Stimulated activated naive B cell treated with anti-CD40 and anti-IgM and Interleukin-4, amounts not matched to agents 10 μg/mL and 1 μg/mL and 100 μg/mL, for 72 hours (primary cell): ENCODE results near the gene CNOT2.
A peak's percentile ranks its signal among the peaks of the same experiment; 100 is the strongest.

Experiments
- ATAC-seq, 2 donors: fragments of 150-1000 bp; cut with Tn5 transposase; replicated peaks; 2 replicates each; pipeline ENCODE4 v1.10.0; 2021; ENCODE audit warnings: moderate library complexity in 1 of 2
- DNase-seq: peaks from one replicate; pipeline ENCODE4 v3.0.0; 2021
- H3K27ac Mint-ChIP-seq: one replicate; pipeline ENCODE4 v1.8.0; 2022; ENCODE audit warnings: mild to moderate bottlenecking, mixed read lengths
- H3K27me3 Mint-ChIP-seq, 2 donors: one replicate each; pipeline ENCODE4 v1.8.0; 2022; ENCODE audit warnings: mixed read lengths in 2 of 2
- H3K36me3 Mint-ChIP-seq, 2 donors: one replicate each; pipeline ENCODE4 v1.8.0; 2022; ENCODE audit warnings: mixed read lengths in 2 of 2, mild to moderate bottlenecking in 1 of 2
- H3K4me1 Mint-ChIP-seq, 2 donors: one replicate each; pipeline ENCODE4 v1.8.0; 2022; ENCODE audit warnings: mixed read lengths in 2 of 2, mild to moderate bottlenecking in 1 of 2
- H3K4me3 Mint-ChIP-seq, 2 donors: one replicate each; pipeline ENCODE4 v1.8.0; 2022; ENCODE audit warnings: mild to moderate bottlenecking in 2 of 2, mixed read lengths in 2 of 2, moderate library complexity in 1 of 2
- H3K9me3 Mint-ChIP-seq, 2 donors: one replicate each; pipeline ENCODE4 v1.8.0; 2022; ENCODE audit warnings: mixed read lengths in 2 of 2, mild to moderate bottlenecking in 1 of 2

The CNOT2 gene

GRCh38 chr12:70243510-70244371 is 508 bp downstream of the CNOT2 start:
- peaks cover 26 to 29% of the 10 kb centered on the region in 2 donors for H3K36me3 Mint-ChIP-seq
- H3K27me3 Mint-ChIP-seq: no peaks in the 10 kb centered on the region
- no peaks in the 10 kb centered on the region for H3K9me3 Mint-ChIP-seq
- H3K27ac Mint-ChIP-seq: peak overlapping the region; percentile 99
- peaks cover 27 to 51% of the 10 kb centered on the region in 2 donors for H3K4me1 Mint-ChIP-seq
- H3K4me3 Mint-ChIP-seq: peak overlapping the region; percentile 95 to 97
- ATAC-seq (peak; percentile 73 to 78), DNase-seq (peak; percentile 21)

GRCh38 chr12:70244409-70244808 is 1.2 kb downstream of the CNOT2 start:
- no peaks in the 10 kb centered on the region for H3K9me3 Mint-ChIP-seq
- peaks cover 25 to 29% of the 10 kb centered on the region in 2 donors for H3K36me3 Mint-ChIP-seq
- no peaks in the 10 kb centered on the region for H3K27me3 Mint-ChIP-seq
- H3K4me1 Mint-ChIP-seq: peaks cover 27 to 51% of the 10 kb centered on the region in 2 donors
- ATAC-seq (no peak), DNase-seq (no peak)
- H3K4me3 Mint-ChIP-seq: peak overlapping the region; percentile 95 to 97
- peak overlapping the region; percentile 98 for H3K27ac Mint-ChIP-seq

GRCh38 chr12:70245458-70245857 is 2.2 kb downstream of the CNOT2 start:
- Mint-ChIP-seq H3K9me3 (no peaks in the 10 kb centered on the region), H3K27ac (no peak overlapping the region), H3K4me3 (no peak overlapping the region), H3K4me1 (peaks cover 27 to 52% of the 10 kb centered on the region in 2 donors), H3K36me3 (peaks cover 18 to 20% of the 10 kb centered on the region in 2 donors), H3K27me3 (no peaks in the 10 kb centered on the region)
- ATAC-seq: no peak
- DNase-seq: no peak

- no peak for ATAC-seq
- DNase-seq: no peak
- H3K9me3 Mint-ChIP-seq: no peaks in the 10 kb centered on the region
- peaks cover 16 to 18% of the 10 kb centered on the region in 2 donors for H3K36me3 Mint-ChIP-seq
- H3K4me1 Mint-ChIP-seq: peaks cover 30 to 57% of the 10 kb centered on the region in 2 donors
- H3K27ac Mint-ChIP-seq: no peak overlapping the region
- H3K27me3 Mint-ChIP-seq: no peaks in the 10 kb centered on the region
- no peak overlapping the region for H3K4me3 Mint-ChIP-seq
Measured at GRCh38 chr12:70246580-70246979, 3.3 kb downstream of the CNOT2 start.

GRCh38 chr12:70247653-70248199 is 4.5 kb downstream of the CNOT2 start:
- DNase-seq: no peak
- Mint-ChIP-seq H3K27me3 (no peaks in the 10 kb centered on the region), H3K4me1 (peaks cover 27 to 60% of the 10 kb centered on the region in 2 donors), H3K36me3 (peaks cover 13 to 15% of the 10 kb centered on the region in 2 donors), H3K4me3 (no peak overlapping the region), H3K27ac (no peak overlapping the region), H3K9me3 (no peaks in the 10 kb centered on the region)
- no peak for ATAC-seq

- DNase-seq (no peak), ATAC-seq (no peak)
- no peak overlapping the region for H3K27ac Mint-ChIP-seq
- H3K4me1 Mint-ChIP-seq: peaks cover 27 to 65% of the 10 kb centered on the region in 2 donors
- H3K9me3 Mint-ChIP-seq: no peaks in the 10 kb centered on the region
- no peaks in the 10 kb centered on the region for H3K27me3 Mint-ChIP-seq
- H3K36me3 Mint-ChIP-seq: peaks cover 7 to 12% of the 10 kb centered on the region in 2 donors
- H3K4me3 Mint-ChIP-seq: no peak overlapping the region
Measured at GRCh38 chr12:70248876-70249275, 5.6 kb downstream of the CNOT2 start.

- no peaks in the 10 kb centered on the region for H3K27me3 Mint-ChIP-seq
- H3K4me3 Mint-ChIP-seq: no peak overlapping the region
- no peak overlapping the region for H3K27ac Mint-ChIP-seq
- H3K4me1 Mint-ChIP-seq: peaks cover 27 to 65% of the 10 kb centered on the region in 2 donors
- H3K36me3 Mint-ChIP-seq: peaks cover 4 to 14% of the 10 kb centered on the region in 2 donors
- DNase-seq: no peak
- ATAC-seq: no peak
- H3K9me3 Mint-ChIP-seq: no peaks in the 10 kb centered on the region
Measured at GRCh38 chr12:70249903-70250302, 6.7 kb downstream of the CNOT2 start.

GRCh38 chr12:70251226-70251625 is 8.0 kb downstream of the CNOT2 start:
- ATAC-seq (no peak), DNase-seq (no peak)
- H3K27me3 Mint-ChIP-seq: no peaks in the 10 kb centered on the region
- H3K36me3 Mint-ChIP-seq: peaks cover 4 to 16% of the 10 kb centered on the region in 2 donors
- H3K4me3 Mint-ChIP-seq: no peak overlapping the region
- no peaks in the 10 kb centered on the region for H3K9me3 Mint-ChIP-seq
- no peak overlapping the region for H3K27ac Mint-ChIP-seq
- peaks cover 27 to 68% of the 10 kb centered on the region in 2 donors for H3K4me1 Mint-ChIP-seq

- DNase-seq (no peak), ATAC-seq (no peak)
- Mint-ChIP-seq H3K27ac (no peak overlapping the region), H3K9me3 (no peaks in the 10 kb centered on the region), H3K4me1 (peaks cover 25 to 67% of the 10 kb centered on the region in 2 donors), H3K27me3 (no peaks in the 10 kb centered on the region), H3K36me3 (peaks cover 4 to 18% of the 10 kb centered on the region in 2 donors), H3K4me3 (no peak overlapping the region)
Measured at GRCh38 chr12:70251661-70252060, 8.4 kb downstream of the CNOT2 start.

GRCh38 chr12:70252832-70253231 is 9.6 kb downstream of the CNOT2 start:
- H3K9me3 Mint-ChIP-seq: no peaks in the 10 kb centered on the region
- DNase-seq: no peak
- no peak overlapping the region for H3K27ac Mint-ChIP-seq
- ATAC-seq: no peak
- no peak overlapping the region for H3K4me3 Mint-ChIP-seq
- H3K27me3 Mint-ChIP-seq: no peaks in the 10 kb centered on the region
- peaks cover 20 to 57% of the 10 kb centered on the region in 2 donors for H3K4me1 Mint-ChIP-seq
- peaks cover 3 to 15% of the 10 kb centered on the region in 2 donors for H3K36me3 Mint-ChIP-seq

- Mint-ChIP-seq H3K4me1 (peaks cover 24 to 58% of the 10 kb centered on the region in 2 donors), H3K27me3 (no peaks in the 10 kb centered on the region), H3K36me3 (peaks cover 3 to 17% of the 10 kb centered on the region in 2 donors), H3K4me3 (no peak overlapping the region), H3K9me3 (no peaks in the 10 kb centered on the region), H3K27ac (no peak overlapping the region)
- ATAC-seq (no peak), DNase-seq (no peak)
Measured at GRCh38 chr12:70254225-70254624, 11.0 kb downstream of the CNOT2 start.

GRCh38 chr12:70254846-70255245 is 11.6 kb downstream of the CNOT2 start:
- Mint-ChIP-seq H3K4me3 (no peak overlapping the region), H3K27me3 (no peaks in the 10 kb centered on the region), H3K27ac (no peak overlapping the region), H3K4me1 (peaks cover 24 to 64% of the 10 kb centered on the region in 2 donors), H3K36me3 (peaks cover 3 to 17% of the 10 kb centered on the region in 2 donors), H3K9me3 (no peaks in the 10 kb centered on the region)
- ATAC-seq: no peak
- DNase-seq: no peak

- no peak overlapping the region for H3K4me3 Mint-ChIP-seq
- peaks cover 23 to 64% of the 10 kb centered on the region in 2 donors for H3K4me1 Mint-ChIP-seq
- DNase-seq (no peak), ATAC-seq (no peak)
- H3K9me3 Mint-ChIP-seq: no peaks in the 10 kb centered on the region
- no peak overlapping the region for H3K27ac Mint-ChIP-seq
- H3K27me3 Mint-ChIP-seq: no peaks in the 10 kb centered on the region
- H3K36me3 Mint-ChIP-seq: peaks cover 3 to 17% of the 10 kb centered on the region in 2 donors
Measured at GRCh38 chr12:70255311-70255710, 12.1 kb downstream of the CNOT2 start.

GRCh38 chr12:70258605-70259403 is 15.6 kb downstream of the CNOT2 start:
- peaks cover 0 to 1% of the 10 kb centered on the region in 2 donors for H3K9me3 Mint-ChIP-seq
- H3K36me3 Mint-ChIP-seq: peaks cover 17 to 36% of the 10 kb centered on the region in 2 donors
- ATAC-seq (no peak), DNase-seq (no peak)
- no peak overlapping the region for H3K4me3 Mint-ChIP-seq
- peak overlapping the region; percentile 89 for H3K27ac Mint-ChIP-seq
- no peaks in the 10 kb centered on the region for H3K27me3 Mint-ChIP-seq
- peaks cover 30 to 73% of the 10 kb centered on the region in 2 donors for H3K4me1 Mint-ChIP-seq
